DND-41 (cell line): ENCODE data around the gene SLC48A1.

Source experiments
- EZH2 ChIP-seq: IDR thresholded peaks from 3 replicates; pipeline ENCODE4 v1.6.1; 2012; ENCODE audit warnings: borderline replicate concordance, low read depth, mild to moderate bottlenecking, moderate library complexity, low read length, inconsistent platforms; ENCODE audit not compliant: severe bottlenecking
- TF ChIP-seq, protein P1 (sequence below): IDR thresholded peaks from 2 replicates; pipeline ENCODE4 v1.5.1; 2012; ENCODE audit warnings: borderline replicate concordance, low read length, moderate library complexity, mild to moderate bottlenecking; ENCODE audit not compliant: poor library complexity, severe bottlenecking; ENCODE audit errors: extremely low read depth

DNA sequence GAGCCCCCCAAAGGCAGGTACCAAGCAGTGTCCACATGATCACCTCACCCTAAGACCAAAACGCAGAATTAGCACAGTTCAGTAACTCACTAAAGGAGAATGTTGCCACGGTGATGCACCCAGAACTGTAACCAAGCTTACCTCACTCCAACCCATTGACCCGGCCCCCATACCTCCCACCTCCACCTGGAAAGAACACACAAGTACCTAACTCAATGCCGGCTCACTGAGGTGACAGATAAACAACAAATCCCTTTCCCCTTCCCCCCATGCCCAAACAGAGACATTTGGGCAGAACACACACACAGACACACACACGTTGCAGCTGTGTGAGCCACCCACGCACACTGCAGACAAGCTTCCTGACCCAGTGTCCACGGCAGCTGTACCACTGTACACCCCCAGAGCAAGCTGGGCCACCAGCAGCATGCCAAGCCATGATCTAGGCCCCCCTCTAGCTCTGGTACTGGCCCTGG is 15.6 kb upstream of the SLC48A1 start:
- TF ChIP-seq, protein P1, sequence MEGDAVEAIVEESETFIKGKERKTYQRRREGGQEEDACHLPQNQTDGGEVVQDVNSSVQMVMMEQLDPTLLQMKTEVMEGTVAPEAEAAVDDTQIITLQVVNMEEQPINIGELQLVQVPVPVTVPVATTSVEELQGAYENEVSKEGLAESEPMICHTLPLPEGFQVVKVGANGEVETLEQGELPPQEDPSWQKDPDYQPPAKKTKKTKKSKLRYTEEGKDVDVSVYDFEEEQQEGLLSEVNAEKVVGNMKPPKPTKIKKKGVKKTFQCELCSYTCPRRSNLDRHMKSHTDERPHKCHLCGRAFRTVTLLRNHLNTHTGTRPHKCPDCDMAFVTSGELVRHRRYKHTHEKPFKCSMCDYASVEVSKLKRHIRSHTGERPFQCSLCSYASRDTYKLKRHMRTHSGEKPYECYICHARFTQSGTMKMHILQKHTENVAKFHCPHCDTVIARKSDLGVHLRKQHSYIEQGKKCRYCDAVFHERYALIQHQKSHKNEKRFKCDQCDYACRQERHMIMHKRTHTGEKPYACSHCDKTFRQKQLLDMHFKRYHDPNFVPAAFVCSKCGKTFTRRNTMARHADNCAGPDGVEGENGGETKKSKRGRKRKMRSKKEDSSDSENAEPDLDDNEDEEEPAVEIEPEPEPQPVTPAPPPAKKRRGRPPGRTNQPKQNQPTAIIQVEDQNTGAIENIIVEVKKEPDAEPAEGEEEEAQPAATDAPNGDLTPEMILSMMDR = no peak
- no peak for TF ChIP-seq EZH2
